Activated naive CD4-positive, alpha-beta T cell treated with anti-CD3 and anti-CD28 coated beads, Interleukin-2, amount 50 U/mL, for 72 hours (primary cell): Measurements from ENCODE around the gene OSER1. TPM values are rescaled to one million over a fixed set of nuclear protein-coding genes. Genes with fewer than 3 reads are reported as not detected.
A peak's percentile ranks its signal among the peaks of the same experiment; 100 is the strongest.

Experiments used
- ATAC-seq, 2 donors: fragments of 150-1000 bp; cut with Tn5 transposase; 2 replicates each; pipeline ENCODE4 v1.10.0; 2021; ENCODE audit warnings: mild to moderate bottlenecking in 2 of 2, moderate library complexity in 2 of 2
- DNase-seq, 2 donors: peaks; one replicate each; pipeline ENCODE4 v3.0.0; 2021 to 2022; ENCODE audit warnings: low spot score in 2 of 2
- H3K27ac Mint-ChIP-seq, 2 donors: one replicate each; pipeline ENCODE4 v1.8.0; 2022; ENCODE audit warnings: mild to moderate bottlenecking in 2 of 2, mixed read lengths in 2 of 2
- H3K36me3 Mint-ChIP-seq, 2 donors: one replicate each; pipeline ENCODE4 v1.8.0; 2022; ENCODE audit warnings: mixed read lengths in 2 of 2
- H3K9me3 Mint-ChIP-seq, 2 donors: one replicate each; pipeline ENCODE4 v1.8.0; 2022; ENCODE audit warnings: mixed read lengths in 2 of 2
- total RNA-seq, 2 donors: library from RNA; stranded (reverse); gene quantifications; one replicate each; pipeline ENCODE4 v1.2.3, GENCODE V29; 2022

Gene OSER1
- total RNA-seq, 2 donors from 2014 or later = 32.2 to 42.8 TPM

DNA sequence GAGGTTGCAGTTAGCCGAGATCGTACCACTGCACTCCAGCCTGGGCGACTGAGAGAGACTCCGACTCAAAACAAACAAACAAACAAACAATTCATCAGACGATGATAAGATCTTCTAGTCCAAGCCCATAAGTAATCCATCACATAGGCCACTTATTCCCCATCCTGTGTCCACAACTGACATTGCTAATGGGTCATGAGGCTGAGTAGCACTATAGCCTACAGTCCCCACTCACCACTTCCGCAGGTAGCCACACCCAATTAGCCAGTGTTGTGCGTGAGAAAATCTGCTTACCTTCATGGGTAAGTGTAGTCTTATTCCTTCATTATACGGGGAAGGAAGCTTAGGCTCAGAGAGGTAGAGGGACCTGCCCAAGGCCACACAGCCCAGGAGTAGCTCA is 36.7 kb downstream of the OSER1 start:
- no peak for DNase-seq
- Mint-ChIP-seq H3K27ac (no peak overlapping the region), H3K9me3 (no peaks in the 10 kb centered on the region), H3K36me3 (no peaks in the 10 kb centered on the region)
- ATAC-seq = no peak

DNA sequence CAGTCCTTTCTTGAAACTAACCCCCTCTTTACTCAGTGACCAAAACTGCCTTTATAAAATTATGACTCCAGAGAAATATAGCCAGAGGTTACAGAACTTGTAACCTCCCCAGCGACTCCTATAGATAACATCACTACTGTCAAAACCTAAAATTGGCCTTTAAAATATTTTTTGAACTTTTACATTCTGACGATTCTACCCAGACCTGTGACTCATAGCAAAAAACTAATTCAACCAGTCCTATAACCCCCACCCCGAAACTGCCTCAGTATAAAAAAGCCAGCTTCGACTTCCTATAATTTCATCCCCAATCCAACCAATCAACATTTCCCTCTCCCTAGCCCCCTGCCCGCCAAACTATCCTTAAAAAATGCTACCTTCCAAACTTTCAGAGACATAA is 37.5 kb downstream of the OSER1 start:
- no peaks in the 10 kb centered on the region for H3K36me3 Mint-ChIP-seq
- H3K27ac Mint-ChIP-seq = no peak overlapping the region
- no peak for ATAC-seq
- H3K9me3 Mint-ChIP-seq = no peaks in the 10 kb centered on the region
- no peak for DNase-seq

DNA sequence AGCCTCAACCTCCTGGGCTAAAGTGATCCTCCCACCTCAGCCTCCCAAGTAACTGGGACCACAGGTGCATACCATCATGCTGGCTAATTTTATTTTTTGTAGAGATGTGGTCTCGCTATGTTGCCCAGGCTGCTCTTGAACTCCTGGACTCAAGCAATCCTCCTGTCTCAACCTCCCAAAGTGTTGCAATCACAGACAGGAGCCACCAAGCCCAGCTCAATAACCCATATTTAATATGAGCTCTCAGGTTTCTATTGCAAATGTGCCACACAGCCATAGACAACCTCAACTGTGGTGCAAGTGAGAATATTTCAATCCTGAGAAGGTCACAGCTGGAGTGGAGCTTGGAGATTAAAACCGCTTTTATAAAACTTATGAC is 38.0 kb downstream of the OSER1 start:
- no peaks in the 10 kb centered on the region for H3K36me3 Mint-ChIP-seq
- no peak for ATAC-seq
- H3K9me3 Mint-ChIP-seq = no peaks in the 10 kb centered on the region
- no peak overlapping the region for H3K27ac Mint-ChIP-seq
- no peak for DNase-seq

- H3K27ac Mint-ChIP-seq = no peak overlapping the region
- no peaks in the 10 kb centered on the region for H3K9me3 Mint-ChIP-seq
- no peaks in the 10 kb centered on the region for H3K36me3 Mint-ChIP-seq
- ATAC-seq (no peak), DNase-seq (no peak)
Measured at GRCh38 chr20:44171775-44172571, 38.6 kb downstream of the OSER1 start.

- no peak for DNase-seq
- no peak for ATAC-seq
- Mint-ChIP-seq H3K27ac (no peak overlapping the region), H3K36me3 (no peaks in the 10 kb centered on the region), H3K9me3 (no peaks in the 10 kb centered on the region)
Measured at GRCh38 chr20:44170816-44171410, 39.7 kb downstream of the OSER1 start.

DNA sequence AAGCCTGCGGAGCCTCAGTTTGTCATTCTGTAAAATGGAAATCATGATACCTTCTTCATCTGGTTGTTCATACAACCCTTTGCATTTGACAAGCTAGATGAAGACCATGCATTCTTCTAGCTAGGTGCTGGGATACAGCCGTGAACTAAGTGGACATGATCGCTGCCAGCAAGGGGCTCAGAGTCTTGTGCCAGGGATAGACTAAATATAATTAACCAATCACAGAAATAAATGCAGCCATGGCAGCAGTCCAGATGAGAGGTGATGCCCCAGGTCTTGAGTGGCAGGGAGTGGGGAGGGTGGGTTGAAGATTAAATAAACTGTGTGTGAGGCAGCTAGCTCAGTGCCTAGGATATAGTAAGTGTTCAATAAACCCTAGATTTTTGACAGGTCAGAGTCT is 42.8 kb downstream of the OSER1 start:
- H3K9me3 Mint-ChIP-seq = no peaks in the 10 kb centered on the region
- no peak for ATAC-seq

DNA sequence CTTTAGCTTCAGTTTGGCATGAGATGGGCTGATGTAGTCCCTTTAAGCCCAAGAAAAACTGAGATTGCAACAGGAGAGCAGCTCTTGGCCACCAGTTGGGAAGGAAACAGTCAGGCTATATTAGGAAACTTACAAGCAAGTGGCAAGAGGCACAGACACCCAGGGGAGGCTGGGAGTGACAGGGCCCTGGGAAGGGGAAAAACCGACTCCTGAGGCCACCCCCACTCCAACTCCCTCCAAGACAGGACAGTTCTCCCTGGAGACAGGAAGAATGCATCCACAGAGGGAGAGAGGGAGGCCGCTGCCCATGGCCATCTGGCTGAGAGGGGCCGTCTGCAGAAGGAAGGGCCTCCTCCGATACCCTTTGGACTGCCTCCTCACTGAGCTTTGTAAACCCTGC is 44.1 kb downstream of the OSER1 start:
- no peaks in the 10 kb centered on the region for H3K9me3 Mint-ChIP-seq
- DNase-seq (no peak), ATAC-seq (peak in 1 of 2 donors; percentile 26)
- H3K36me3 Mint-ChIP-seq = no peaks in the 10 kb centered on the region
- no peak overlapping the region for H3K27ac Mint-ChIP-seq

More for the DNA sequence above, 42.8 kb downstream of the OSER1 start:
- Mint-ChIP-seq H3K36me3 (no peaks in the 10 kb centered on the region), H3K27ac (no peak overlapping the region)
- no peak for DNase-seq

- no peaks in the 10 kb centered on the region for H3K9me3 Mint-ChIP-seq
- H3K27ac Mint-ChIP-seq = no peak overlapping the region
- H3K36me3 Mint-ChIP-seq = no peaks in the 10 kb centered on the region
- ATAC-seq (no peak), DNase-seq (no peak)
Measured at GRCh38 chr20:44166008-44166407, 44.6 kb downstream of the OSER1 start.

GRCh38 chr20:44160133-44160532 is 50.4 kb downstream of the OSER1 start:
- Mint-ChIP-seq H3K36me3 (no peaks in the 10 kb centered on the region), H3K9me3 (peaks cover 0 to 4% of the 10 kb centered on the region in 2 donors), H3K27ac (no peak overlapping the region)
- DNase-seq (no peak), ATAC-seq (no peak)

DNA sequence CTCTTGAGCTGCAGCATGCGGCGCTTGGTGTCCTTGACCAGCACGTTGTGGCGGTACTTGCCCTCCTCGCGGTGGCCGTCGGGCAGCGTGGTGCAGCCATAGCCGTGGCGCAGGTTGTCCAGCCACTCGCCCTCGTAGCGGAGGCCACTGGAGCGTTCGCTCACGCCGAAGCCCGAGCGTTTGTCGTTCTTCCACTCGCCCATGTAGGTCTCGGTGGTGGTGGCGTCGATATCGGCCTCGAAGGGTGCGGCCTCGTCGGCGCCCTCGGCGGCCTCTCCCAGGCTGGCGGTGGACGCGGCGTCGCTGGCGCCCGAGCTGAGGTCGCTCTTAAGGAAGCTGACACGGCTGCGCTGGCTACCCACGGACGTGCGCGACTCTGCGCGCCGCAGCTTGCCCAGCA is 50.9 kb downstream of the OSER1 start:
- Mint-ChIP-seq H3K36me3 (no peaks in the 10 kb centered on the region), H3K27ac (no peak overlapping the region), H3K9me3 (peaks cover 0 to 4% of the 10 kb centered on the region in 2 donors)
- ATAC-seq (no peak), DNase-seq (no peak)

DNA sequence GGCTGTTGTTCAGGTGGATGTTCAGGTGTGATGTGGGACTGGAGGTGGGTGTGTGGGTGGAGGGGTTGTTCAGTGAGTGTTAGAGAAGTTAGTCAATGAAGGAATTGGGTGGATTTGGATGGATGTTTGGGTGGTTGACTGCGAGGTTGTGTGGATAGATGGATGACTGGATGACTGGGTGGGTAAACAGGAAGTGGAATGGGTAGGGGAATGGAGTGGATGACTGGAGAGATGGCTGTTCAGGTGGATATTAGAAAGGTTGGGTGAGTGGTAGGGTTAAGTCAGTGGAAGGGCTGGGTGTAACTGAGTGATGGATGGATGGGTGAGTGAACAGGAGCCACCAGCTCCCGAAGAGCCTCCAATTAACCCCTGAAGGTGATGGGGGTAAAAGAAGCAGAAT is 51.4 kb downstream of the OSER1 start:
- H3K36me3 Mint-ChIP-seq = no peaks in the 10 kb centered on the region
- H3K9me3 Mint-ChIP-seq = peaks cover 0 to 4% of the 10 kb centered on the region in 2 donors
- no peak for ATAC-seq
- no peak overlapping the region for H3K27ac Mint-ChIP-seq
- no peak for DNase-seq

DNA sequence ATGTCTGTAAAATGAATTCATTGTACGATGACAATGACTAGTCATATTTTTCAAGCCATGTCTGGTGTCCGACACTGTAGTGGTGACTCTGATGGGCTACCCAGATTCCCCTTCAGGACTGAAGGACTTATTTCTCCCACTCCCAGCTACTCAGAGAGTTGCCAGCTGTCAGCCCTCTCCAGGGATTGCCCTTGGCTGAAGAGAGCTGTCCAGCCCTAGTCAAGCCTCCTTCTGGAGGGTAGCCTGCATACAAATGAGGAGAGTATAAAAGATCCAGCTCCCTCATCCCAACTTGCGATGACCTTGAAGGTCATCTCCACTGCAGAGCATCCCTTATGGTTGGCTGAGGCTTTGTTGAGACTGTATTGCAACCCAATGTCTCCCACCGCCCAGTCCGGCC is 53.5 kb downstream of the OSER1 start:
- Mint-ChIP-seq H3K27ac (no peak overlapping the region), H3K9me3 (peaks cover 4% of the 10 kb centered on the region in 2 donors), H3K36me3 (no peaks in the 10 kb centered on the region)
- ATAC-seq = no peak
- no peak for DNase-seq

DNA sequence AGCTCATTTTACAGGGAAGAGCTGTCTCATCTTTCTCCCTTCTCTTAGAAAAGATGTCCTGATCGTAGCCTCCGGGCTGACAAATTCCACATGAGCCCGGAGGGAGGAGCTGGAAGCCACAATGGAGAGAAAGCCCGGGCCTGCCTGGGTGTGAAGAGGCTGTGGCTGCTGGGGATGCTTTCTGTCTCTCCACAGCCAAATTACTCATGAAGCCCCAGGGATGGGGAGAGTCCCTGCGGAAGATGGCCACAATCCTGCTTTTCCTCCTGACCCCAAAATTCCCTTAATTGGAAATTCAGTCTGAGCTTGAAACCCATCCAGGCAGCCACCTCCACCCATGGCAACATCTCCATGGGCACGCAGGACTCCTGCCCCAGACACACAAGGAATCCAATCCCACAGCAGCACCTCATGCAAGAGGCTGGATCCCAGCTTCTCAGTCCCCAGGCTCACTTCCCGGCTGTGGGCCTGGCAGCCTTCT is 56.0 kb downstream of the OSER1 start:
- H3K36me3 Mint-ChIP-seq = no peaks in the 10 kb centered on the region
- ATAC-seq (no peak), DNase-seq (no peak)
- no peak overlapping the region for H3K27ac Mint-ChIP-seq
- peaks cover 4% of the 10 kb centered on the region in 2 donors for H3K9me3 Mint-ChIP-seq

DNA sequence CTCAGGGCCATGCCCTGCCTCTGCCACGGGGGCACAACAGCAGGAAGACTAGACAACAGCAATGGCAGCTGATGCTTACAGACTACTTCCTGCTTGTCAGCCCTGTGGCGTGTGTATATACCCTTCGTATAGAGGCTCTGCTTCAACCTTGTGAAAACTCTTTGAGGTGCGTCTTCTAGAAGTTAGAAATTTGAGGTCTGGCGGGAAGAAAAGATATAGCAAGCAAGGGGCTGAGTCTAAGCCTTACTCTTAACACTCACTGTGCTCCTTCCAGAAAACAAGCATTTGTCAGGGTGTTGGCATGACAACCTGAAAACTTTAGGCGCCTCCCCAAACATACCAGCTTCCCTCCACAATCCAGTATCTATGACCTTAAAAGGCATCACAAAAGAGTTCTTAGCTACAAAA is 56.9 kb downstream of the OSER1 start:
- Mint-ChIP-seq H3K36me3 (no peaks in the 10 kb centered on the region), H3K27ac (peak overlapping the region in 1 of 2 donors; percentile 7), H3K9me3 (peaks cover 0 to 4% of the 10 kb centered on the region in 2 donors)
- ATAC-seq (peak; percentile 62 to 80), DNase-seq (peak in 1 of 2 donors; percentile 13)

GRCh38 chr20:44151621-44152416 is 58.8 kb downstream of the OSER1 start:
- Mint-ChIP-seq H3K36me3 (no peaks in the 10 kb centered on the region), H3K9me3 (peaks cover 0 to 4% of the 10 kb centered on the region in 2 donors), H3K27ac (no peak overlapping the region)
- DNase-seq (no peak), ATAC-seq (no peak)

GRCh38 chr20:44146272-44146671 is 64.3 kb downstream of the OSER1 start:
- no peaks in the 10 kb centered on the region for H3K36me3 Mint-ChIP-seq
- peak overlapping the region in 1 of 2 donors; percentile 19 for H3K27ac Mint-ChIP-seq
- DNase-seq (no peak), ATAC-seq (no peak)
- H3K9me3 Mint-ChIP-seq = no peaks in the 10 kb centered on the region
